ENCODE results near the gene EFCAB8. TPM values are rescaled to one million over a fixed set of nuclear protein-coding genes. Genes with fewer than 3 reads are reported as not detected.

EFCAB8 gene
- total and polyA plus RNA-seq, 4 donors: 0.25 TPM; not detected in 3

DNA sequence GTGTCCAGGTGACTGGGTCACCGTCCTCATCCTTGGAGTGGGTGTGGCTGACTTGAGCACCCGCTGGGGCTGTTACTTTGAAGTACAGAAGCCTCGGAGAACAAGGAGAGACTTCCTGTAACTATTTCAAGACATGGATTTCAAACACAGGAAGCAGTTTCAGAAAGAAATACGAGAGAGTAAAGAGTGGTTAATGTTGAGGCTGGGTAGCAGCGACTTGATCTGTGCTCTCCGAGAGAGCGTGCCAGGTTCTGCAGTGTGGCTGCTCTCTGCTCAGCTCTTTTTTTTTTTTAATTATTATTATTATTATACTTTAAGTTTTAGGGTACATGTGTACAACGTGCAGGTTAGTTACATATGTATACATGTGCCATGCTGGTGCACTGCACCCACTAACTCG, 17.5 kb upstream of the EFCAB8 start:
- Histone ChIP-seq H3K27me3 (ENCODE audit: control insufficient read depth in 4 of 4, insufficient read depth in 4 of 4, low read length in 3 of 4) (no peaks in the 10 kb centered on the region), H3K9ac (ENCODE audit: low read depth in 1 of 2, low read length in 2 of 2) (no peak overlapping the region), H3K4me3 (ENCODE audit: low read depth in 1 of 3, low read length in 3 of 3) (no peak overlapping the region), H3K9me3 (ENCODE audit: control insufficient read depth in 4 of 4, low read length in 3 of 4) (no peaks in the 10 kb centered on the region), H3K27ac (ENCODE audit: low read depth in 1 of 2, low read length in 2 of 2) (no peak overlapping the region), H3K36me3 (ENCODE audit: control insufficient read depth in 4 of 4, insufficient read depth in 3 of 4, low read depth in 1 of 4, low read length in 3 of 4) (peaks cover 25 to 54% (median 41%) of the 10 kb centered on the region in 4 donors), H3K4me1 (ENCODE audit: control insufficient read depth in 4 of 4, insufficient read depth in 4 of 4, low read length in 3 of 4) (no peaks in the 10 kb centered on the region)
- DNase-seq (ENCODE audit: low spot score): no peak
- TF ChIP-seq JUND (IDR thresholded peaks at IDR 0.05) (no peak), RXRA (IDR thresholded peaks at IDR 0.05) (no peak), RAD21 (IDR thresholded peaks at IDR 0.05) (no peak), EGR1 (IDR thresholded peaks at IDR 0.05; ENCODE audit: low read depth in 2 of 2) (no peak), FOXA1 (IDR thresholded peaks at IDR 0.05) (no peak), SP1 (IDR thresholded peaks at IDR 0.05) (no peak), YY1 (IDR thresholded peaks at IDR 0.05) (no peak), HNF4G (IDR thresholded peaks at IDR 0.05) (no peak), NR2F2 (IDR thresholded peaks at IDR 0.05) (no peak), HNF4A (conservative IDR thresholded peaks at IDR 0.05) (no peak), ZBTB33 (IDR thresholded peaks at IDR 0.05) (no peak), ATF3 (IDR thresholded peaks at IDR 0.05) (no peak), FOXA2 (IDR thresholded peaks at IDR 0.05) (no peak), GABPA (IDR thresholded peaks at IDR 0.05 in 1 of 2, conservative IDR thresholded peaks at IDR 0.05 in 1 of 2) (no peak), MAX (IDR thresholded peaks at IDR 0.05) (no peak), TAF1 (conservative IDR thresholded peaks at IDR 0.05) (no peak), CTCF (IDR thresholded peaks at IDR 0.05; ENCODE audit: low read depth, low read length, missing input control) (no peak)
- TF ChIP-seq, protein P1, sequence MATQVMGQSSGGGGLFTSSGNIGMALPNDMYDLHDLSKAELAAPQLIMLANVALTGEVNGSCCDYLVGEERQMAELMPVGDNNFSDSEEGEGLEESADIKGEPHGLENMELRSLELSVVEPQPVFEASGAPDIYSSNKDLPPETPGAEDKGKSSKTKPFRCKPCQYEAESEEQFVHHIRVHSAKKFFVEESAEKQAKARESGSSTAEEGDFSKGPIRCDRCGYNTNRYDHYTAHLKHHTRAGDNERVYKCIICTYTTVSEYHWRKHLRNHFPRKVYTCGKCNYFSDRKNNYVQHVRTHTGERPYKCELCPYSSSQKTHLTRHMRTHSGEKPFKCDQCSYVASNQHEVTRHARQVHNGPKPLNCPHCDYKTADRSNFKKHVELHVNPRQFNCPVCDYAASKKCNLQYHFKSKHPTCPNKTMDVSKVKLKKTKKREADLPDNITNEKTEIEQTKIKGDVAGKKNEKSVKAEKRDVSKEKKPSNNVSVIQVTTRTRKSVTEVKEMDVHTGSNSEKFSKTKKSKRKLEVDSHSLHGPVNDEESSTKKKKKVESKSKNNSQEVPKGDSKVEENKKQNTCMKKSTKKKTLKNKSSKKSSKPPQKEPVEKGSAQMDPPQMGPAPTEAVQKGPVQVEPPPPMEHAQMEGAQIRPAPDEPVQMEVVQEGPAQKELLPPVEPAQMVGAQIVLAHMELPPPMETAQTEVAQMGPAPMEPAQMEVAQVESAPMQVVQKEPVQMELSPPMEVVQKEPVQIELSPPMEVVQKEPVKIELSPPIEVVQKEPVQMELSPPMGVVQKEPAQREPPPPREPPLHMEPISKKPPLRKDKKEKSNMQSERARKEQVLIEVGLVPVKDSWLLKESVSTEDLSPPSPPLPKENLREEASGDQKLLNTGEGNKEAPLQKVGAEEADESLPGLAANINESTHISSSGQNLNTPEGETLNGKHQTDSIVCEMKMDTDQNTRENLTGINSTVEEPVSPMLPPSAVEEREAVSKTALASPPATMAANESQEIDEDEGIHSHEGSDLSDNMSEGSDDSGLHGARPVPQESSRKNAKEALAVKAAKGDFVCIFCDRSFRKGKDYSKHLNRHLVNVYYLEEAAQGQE (IDR thresholded peaks at IDR 0.05): no peak
- 77% methylated on average over 8 of the region's 9 CpGs for WGBS

Data from liver (tissue), 9 donors.